ENCODE data around the gene CCDC82.

The CCDC82 gene

DNA sequence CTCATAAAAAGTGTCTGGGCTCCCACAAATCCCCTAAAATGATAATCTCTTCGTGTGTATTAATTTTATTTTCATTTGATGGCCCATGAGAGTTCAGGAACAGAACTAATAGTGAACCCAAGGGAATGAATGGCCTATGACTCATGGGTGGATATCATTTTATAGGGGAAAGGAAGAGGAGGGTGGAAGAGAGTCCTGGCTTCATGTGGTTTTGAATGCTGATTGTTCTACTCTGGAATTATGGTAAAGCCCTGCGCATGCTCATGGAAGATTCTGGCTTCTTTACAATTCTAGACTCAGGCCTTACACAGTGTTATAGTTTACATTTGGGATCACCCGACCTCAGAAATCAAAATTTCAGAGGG lies 82.0 kb downstream of the CCDC82 start:
- FAIRE-seq (no peak), DNase-seq (ENCODE audit: low spot score) (peak; percentile 71)

DNA sequence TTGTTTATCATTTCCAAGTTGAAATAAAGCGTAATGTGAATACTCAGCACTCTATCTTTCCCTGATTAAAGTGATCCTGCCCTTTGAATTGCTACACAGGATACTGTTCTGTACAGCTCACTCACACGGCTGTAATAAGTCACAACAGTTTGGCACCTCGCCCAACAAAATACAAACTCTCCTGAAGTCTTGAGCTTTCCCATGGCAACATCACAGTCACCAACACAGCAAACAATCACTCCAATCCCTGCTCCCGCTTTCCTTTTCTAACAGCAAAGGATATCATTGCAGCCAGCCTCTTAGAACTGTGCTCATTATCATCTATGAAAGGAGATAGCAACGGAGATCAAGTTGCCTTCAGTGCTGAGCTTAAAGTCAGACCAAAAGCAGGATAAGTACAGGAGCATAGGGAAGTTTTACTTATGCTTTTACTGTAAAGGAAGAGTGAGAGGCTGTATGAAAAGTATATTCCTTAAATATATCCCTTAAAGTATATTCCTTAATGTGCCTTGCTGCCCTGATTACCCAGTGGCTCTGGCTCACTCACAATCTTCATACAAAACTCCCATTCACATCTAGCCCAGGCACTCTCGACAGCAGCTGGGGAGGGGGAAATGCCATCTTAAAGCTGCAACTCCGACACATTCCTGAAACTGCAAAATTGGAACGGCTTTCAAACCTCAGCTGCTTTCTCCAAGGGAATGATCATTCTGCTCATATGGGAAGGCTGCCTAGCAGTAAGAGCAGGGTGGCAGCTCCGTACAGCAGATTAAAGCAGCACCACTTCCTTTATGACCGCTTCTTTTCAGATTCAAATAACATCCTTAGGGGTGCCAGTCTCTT lies 82.6 kb downstream of the CCDC82 start:
- DNase-seq (ENCODE audit: low spot score) (peak; percentile 82), FAIRE-seq (no peak)

- FAIRE-seq (no peak), DNase-seq (ENCODE audit: low spot score) (no peak)
Measured at GRCh38 chr11:96306600-96306932, 83.1 kb downstream of the CCDC82 start.

DNA sequence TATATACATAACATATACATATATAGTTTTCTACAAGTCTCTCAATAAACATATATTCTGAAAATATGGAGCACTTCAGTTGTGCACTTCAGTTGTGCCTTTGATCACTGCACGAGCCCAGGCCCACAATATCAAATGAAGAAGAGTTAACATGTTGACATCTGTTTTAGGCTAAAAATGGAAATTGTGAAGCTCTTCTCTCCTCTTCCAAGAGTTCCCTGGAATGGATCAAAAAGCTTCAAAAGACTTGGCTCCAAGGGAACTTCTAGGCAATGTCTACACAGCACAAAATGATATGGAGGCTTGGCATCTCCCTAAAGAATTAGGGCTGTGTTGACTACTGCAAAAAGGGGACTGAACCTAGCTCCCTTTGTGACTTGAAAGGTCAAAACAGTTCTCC lies 83.6 kb downstream of the CCDC82 start:
- DNase-seq (ENCODE audit: low spot score) = no peak
- FAIRE-seq = no peak

GRCh38 chr11:96303980-96304379 lies 85.7 kb downstream of the CCDC82 start:
- FAIRE-seq (no peak), DNase-seq (ENCODE audit: low spot score) (no peak)

DNA sequence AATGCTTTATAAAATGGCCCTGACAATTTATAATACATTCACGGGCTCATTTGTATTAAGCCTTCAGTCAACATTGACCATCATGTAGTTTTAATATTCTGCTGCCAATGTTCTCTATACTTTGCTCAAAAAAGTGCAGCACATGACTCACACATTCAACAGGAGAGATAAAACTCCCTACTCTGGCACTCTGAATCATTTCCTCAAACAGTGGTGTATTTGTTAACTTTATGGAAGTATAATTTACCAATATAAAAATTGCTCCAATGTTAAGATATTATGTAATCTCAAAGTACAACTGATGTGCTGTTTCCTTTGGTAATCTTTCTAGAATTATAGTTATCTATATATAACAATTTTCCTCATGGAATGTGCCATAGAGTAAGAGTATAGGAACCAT lies 86.6 kb downstream of the CCDC82 start:
- no peak for DNase-seq (ENCODE audit: low spot score)
- no peak for FAIRE-seq
